ENCODE measurements around the gene TMEM263. TPM values are rescaled to one million over a fixed set of nuclear protein-coding genes. Genes with fewer than 3 reads are reported as not detected.

TMEM263 gene
- total RNA-seq, 3 donors from 2014 or later (not counting 1 experiment from before 2014, with no cell fraction given): 24.1 to 37.5 (median 34.4) TPM

- TF ChIP-seq CTCF (IDR thresholded peaks at IDR 0.05): no peak
- no peak overlapping the region for H3K4me3 Mint-ChIP-seq
- H3K27ac ChIP-seq (ENCODE audit: low read length): no peak overlapping the region
- DNase-seq: no peak
- no peaks in the 10 kb centered on the region for H3K4me1 Mint-ChIP-seq
- H3K27ac Mint-ChIP-seq: no peak overlapping the region
- H3K27me3 Mint-ChIP-seq (ENCODE audit: low read depth in 2 of 2): peaks cover 15 to 16% of the 10 kb centered on the region in 2 donors
- no peaks in the 10 kb centered on the region for H3K36me3 Mint-ChIP-seq
- 72% methylated on average over 5 of the region's 6 CpGs for WGBS (ENCODE audit: insufficient coverage)
- no peak for ATAC-seq
- H3K27me3 ChIP-seq (ENCODE audit: control insufficient read depth, insufficient read depth, low read length): peaks cover 2% of the 10 kb centered on the region
- H3K4me1 ChIP-seq (ENCODE audit: control insufficient read depth, insufficient read depth, low read length): no peaks in the 10 kb centered on the region
- no peaks in the 10 kb centered on the region for H3K36me3 ChIP-seq (ENCODE audit: control insufficient read depth, insufficient read depth, low read length)
- H3K9me3 ChIP-seq (ENCODE audit: control insufficient read depth, insufficient read depth, low read length): no peaks in the 10 kb centered on the region
- H3K9me3 Mint-ChIP-seq: no peaks in the 10 kb centered on the region
- intact Hi-C loops (cut with micrococcal nuclease): no loop called here
- no peak overlapping the region for H3K4me3 ChIP-seq (ENCODE audit: low read length)
Measured at GRCh38 chr12:106941481-106942156, 14.1 kb upstream of the TMEM263 start.

GRCh38 chr12:106942775-106943174 lies 12.9 kb upstream of the TMEM263 start:
- Mint-ChIP-seq H3K4me3 (no peak overlapping the region), H3K9me3 (no peaks in the 10 kb centered on the region), H3K4me1 (no peaks in the 10 kb centered on the region), H3K27ac (no peak overlapping the region), H3K36me3 (no peaks in the 10 kb centered on the region), H3K27me3 (ENCODE audit: low read depth in 2 of 2) (peaks cover 15 to 22% of the 10 kb centered on the region in 2 donors)
- ATAC-seq (no peak), DNase-seq (no peak)
- no peak overlapping the region for H3K27ac ChIP-seq (ENCODE audit: low read length)
- H3K9me3 ChIP-seq (ENCODE audit: control insufficient read depth, insufficient read depth, low read length): no peaks in the 10 kb centered on the region
- intact Hi-C loops (cut with micrococcal nuclease): no loop called here
- WGBS (ENCODE audit: insufficient coverage): 80% methylated on average over 1 of the region's 2 CpGs
- no peaks in the 10 kb centered on the region for H3K4me1 ChIP-seq (ENCODE audit: control insufficient read depth, insufficient read depth, low read length)
- TF ChIP-seq CTCF (IDR thresholded peaks at IDR 0.05): no peak
- H3K4me3 ChIP-seq (ENCODE audit: low read length): no peak overlapping the region
- H3K36me3 ChIP-seq (ENCODE audit: control insufficient read depth, insufficient read depth, low read length): no peaks in the 10 kb centered on the region
- peaks cover 2% of the 10 kb centered on the region for H3K27me3 ChIP-seq (ENCODE audit: control insufficient read depth, insufficient read depth, low read length)

GRCh38 chr12:106945261-106945851 lies 10.4 kb upstream of the TMEM263 start:
- no peak overlapping the region for H3K27ac Mint-ChIP-seq
- Histone ChIP-seq H3K36me3 (ENCODE audit: control insufficient read depth, insufficient read depth, low read length) (no peaks in the 10 kb centered on the region), H3K9me3 (ENCODE audit: control insufficient read depth, insufficient read depth, low read length) (no peaks in the 10 kb centered on the region), H3K4me3 (ENCODE audit: low read length) (no peak overlapping the region), H3K27me3 (ENCODE audit: control insufficient read depth, insufficient read depth, low read length) (peaks cover 2% of the 10 kb centered on the region), H3K4me1 (ENCODE audit: control insufficient read depth, insufficient read depth, low read length) (no peaks in the 10 kb centered on the region), H3K27ac (ENCODE audit: low read length) (no peak overlapping the region)
- no peak for TF ChIP-seq CTCF (IDR thresholded peaks at IDR 0.05)
- DNase-seq: no peak
- H3K4me1 Mint-ChIP-seq: no peaks in the 10 kb centered on the region
- no peak overlapping the region for H3K4me3 Mint-ChIP-seq
- ATAC-seq: no peak
- intact Hi-C loops (cut with micrococcal nuclease): no loop called here
- no peaks in the 10 kb centered on the region for H3K36me3 Mint-ChIP-seq
- WGBS (ENCODE audit: insufficient coverage): no CpG with 5 or more reads among the region's 1 CpG
- peaks cover 13 to 22% of the 10 kb centered on the region in 2 donors for H3K27me3 Mint-ChIP-seq (ENCODE audit: low read depth in 2 of 2)
- H3K9me3 Mint-ChIP-seq: no peaks in the 10 kb centered on the region

- Histone ChIP-seq H3K27me3 (ENCODE audit: control insufficient read depth, insufficient read depth, low read length) (peaks cover 1% of the 10 kb centered on the region), H3K4me3 (ENCODE audit: low read length) (no peak overlapping the region), H3K9me3 (ENCODE audit: control insufficient read depth, insufficient read depth, low read length) (no peaks in the 10 kb centered on the region), H3K36me3 (ENCODE audit: control insufficient read depth, insufficient read depth, low read length) (no peaks in the 10 kb centered on the region), H3K4me1 (ENCODE audit: control insufficient read depth, insufficient read depth, low read length) (no peaks in the 10 kb centered on the region), H3K27ac (ENCODE audit: low read length) (no peak overlapping the region)
- Mint-ChIP-seq H3K27me3 (ENCODE audit: low read depth in 2 of 2) (peaks cover 10 to 18% of the 10 kb centered on the region in 2 donors), H3K36me3 (no peaks in the 10 kb centered on the region), H3K4me1 (no peaks in the 10 kb centered on the region), H3K4me3 (no peak overlapping the region), H3K27ac (no peak overlapping the region), H3K9me3 (no peaks in the 10 kb centered on the region)
- TF ChIP-seq CTCF (IDR thresholded peaks at IDR 0.05): no peak
- DNase-seq (no peak), ATAC-seq (no peak)
- intact Hi-C loops (cut with micrococcal nuclease): no loop called here
Measured at GRCh38 chr12:106947461-106947860, 8.2 kb upstream of the TMEM263 start.

Measured in natural killer cell (primary cell).